Fibroblast of mammary gland (primary cell): ENCODE data around the gene IL1RAPL1.

Source experiments
- DNase-seq: peaks from one replicate; pipeline ENCODE4 v3.0.0-alpha.2; 2010; ENCODE audit warnings: low read depth
- H3K4me3 ChIP-seq: 2 replicates; pipeline ENCODE4 v1.5.1; 2011; ENCODE audit warnings: low read depth, mild to moderate bottlenecking, low read length, moderate library complexity; ENCODE audit not compliant: control insufficient read depth
- CTCF ChIP-seq: conservative IDR thresholded peaks from 2 replicates; pipeline ENCODE4 v1.5.1; 2011; ENCODE audit warnings: low read depth, low read length, inconsistent platforms; ENCODE audit not compliant: control insufficient read depth, insufficient read depth

Gene IL1RAPL1

GRCh38 chrX:29528281-29528680 lies 941.0 kb downstream of the IL1RAPL1 start:
- no peak for DNase-seq

GRCh38 chrX:29530501-29530900 lies 943.3 kb downstream of the IL1RAPL1 start:
- no peak overlapping the region for H3K4me3 ChIP-seq
- peak; percentile 38 for DNase-seq
- no peak for TF ChIP-seq CTCF

More at GRCh38 chrX:29528281-29528680, 941.0 kb downstream of the IL1RAPL1 start:
- no peak for TF ChIP-seq CTCF
- H3K4me3 ChIP-seq, result no peak overlapping the region

- no peak overlapping the region for H3K4me3 ChIP-seq
- no peak for TF ChIP-seq CTCF
- no peak for DNase-seq
These were observed 944.1 kb downstream of the IL1RAPL1 start for GRCh38 chrX:29531336-29531735.

GRCh38 chrX:29535212-29536162 lies 948.2 kb downstream of the IL1RAPL1 start:
- DNase-seq, result peak; percentile 19
- no peak overlapping the region for H3K4me3 ChIP-seq
- no peak for TF ChIP-seq CTCF

GRCh38 chrX:29541038-29541437 lies 953.8 kb downstream of the IL1RAPL1 start:
- no peak for TF ChIP-seq CTCF
- no peak for DNase-seq
- no peak overlapping the region for H3K4me3 ChIP-seq

GRCh38 chrX:29542152-29542551 lies 954.9 kb downstream of the IL1RAPL1 start:
- no peak overlapping the region for H3K4me3 ChIP-seq
- no peak for TF ChIP-seq CTCF
- no peak for DNase-seq
